IMR-90 (cell line): ENCODE data around the gene FOXK1. TPM values are rescaled to one million over a fixed set of nuclear protein-coding genes. Genes with fewer than 3 reads are reported as not detected.

ENCODE experiments used
- ATAC-seq: fragments of 200-7000 bp; cut with Tn5 transposase; 2 replicates; pipeline ENCODE4 v1.9.1; 2020; ENCODE audit warnings: low read depth, mild to moderate bottlenecking, moderate library complexity
- BruUV-seq: library from RNA; stranded (reverse); fragments of 400-500 nt; replicated peaks from 2 replicates; lab custom pipeline; 2021; lab: Mats Ljungman, UMichigan
- CTCF ChIA-PET: fragments of 300-600 bp; formaldehyde crosslinking; extraction: SDS; loops from one replicate; lab custom pipeline; 2021; ENCODE audit warnings: antibody characterized with exemption; lab: Yijun Ruan, JAX
- POLR2A ChIA-PET: fragments of 300-600 bp; sonication (Branson Sonifier 250); formaldehyde crosslinking; loops from one replicate; lab custom pipeline; 2022; ENCODE audit warnings: antibody characterized with exemption; ENCODE audit not compliant: unreplicated experiment; lab: Charles Lee
- DNase-seq: peaks from one replicate; pipeline ENCODE4 v3.0.0; 2013
- H2AFZ ChIP-seq: replicated peaks from 2 replicates; pipeline ENCODE3; 2013; ENCODE audit warnings: low read length, mild to moderate bottlenecking; ENCODE audit not compliant: poor library complexity
- H2AK5ac ChIP-seq: 2 replicates; pipeline ENCODE4 v1.6.1; 2013; ENCODE audit warnings: low read depth, low read length, inconsistent platforms
- H2AK9ac ChIP-seq: replicated peaks from 2 replicates; pipeline ENCODE3; 2013; ENCODE audit warnings: mild to moderate bottlenecking, low read depth, low read length, moderate library complexity; ENCODE audit not compliant: poor library complexity
- H2BK120ac ChIP-seq: 2 replicates; pipeline ENCODE4 v1.6.1; 2013; ENCODE audit warnings: low read depth, low read length, inconsistent platforms
- H2BK15ac ChIP-seq: 3 replicates; pipeline ENCODE4 v1.6.1; 2013; ENCODE audit warnings: low read depth, low read length, inconsistent platforms
- H2BK20ac ChIP-seq: 2 replicates; pipeline ENCODE4 v1.6.1; 2013; ENCODE audit warnings: low read depth, mild to moderate bottlenecking, inconsistent platforms, low read length, moderate library complexity
- H2BK5ac ChIP-seq: 2 replicates; pipeline ENCODE4 v1.6.1; 2013; ENCODE audit warnings: mild to moderate bottlenecking, low read depth, low read length, inconsistent platforms; ENCODE audit not compliant: poor library complexity, severe bottlenecking
- H3K14ac ChIP-seq: replicated peaks from 2 replicates; pipeline ENCODE4 v1.6.1; 2013; ENCODE audit warnings: low read depth, low read length, inconsistent platforms
- H3K18ac ChIP-seq: 2 replicates; pipeline ENCODE4 v1.6.1; 2013; ENCODE audit warnings: low read depth, low read length, control low read depth
- H3K23ac ChIP-seq: 2 replicates; pipeline ENCODE4 v1.6.1; 2013; ENCODE audit warnings: low read depth, low read length, inconsistent platforms
- H3K27ac ChIP-seq: 2 replicates; pipeline ENCODE4 v1.5.1; 2013; ENCODE audit warnings: mild to moderate bottlenecking, control low read depth, low read length; ENCODE audit not compliant: insufficient read depth
- H3K27me3 ChIP-seq: 2 replicates; pipeline ENCODE4 v1.6.1; 2013; ENCODE audit warnings: low read length; ENCODE audit not compliant: control insufficient read depth, insufficient read depth
- H3K36me3 ChIP-seq: 2 replicates; pipeline ENCODE4 v1.6.1; 2013; ENCODE audit warnings: low read length, mixed read lengths; ENCODE audit not compliant: control insufficient read depth, insufficient read depth
- H3K4ac ChIP-seq: 2 replicates; pipeline ENCODE4 v1.6.1; 2013; ENCODE audit warnings: low read depth, low read length, inconsistent platforms
- H3K4me1 ChIP-seq: 2 replicates; pipeline ENCODE4 v1.6.1; 2013; ENCODE audit warnings: low read length, mixed read lengths; ENCODE audit not compliant: control insufficient read depth, insufficient read depth
- H3K4me2 ChIP-seq: 2 replicates; pipeline ENCODE4 v1.6.1; 2013; ENCODE audit warnings: low read depth, mild to moderate bottlenecking, control low read depth, low read length, moderate library complexity
- H3K4me3 ChIP-seq: 2 replicates; pipeline ENCODE4 v1.5.1; 2013; ENCODE audit warnings: low read depth, mild to moderate bottlenecking, control low read depth, low read length, moderate library complexity; ENCODE audit not compliant: insufficient read depth
- H3K56ac ChIP-seq: 2 replicates; pipeline ENCODE4 v1.6.1; 2013; ENCODE audit warnings: low read length, inconsistent platforms; ENCODE audit not compliant: insufficient read depth; ENCODE audit errors: extremely low read depth
- H3K79me1 ChIP-seq, 2 experiments: 2 replicates each; pipeline ENCODE4 v1.6.1; 2013; ENCODE audit warnings: low read length in 2 of 2, inconsistent platforms in 1 of 2, low read depth in 1 of 2
- H3K9ac ChIP-seq: 2 replicates; pipeline ENCODE4 v1.6.1; 2013; ENCODE audit warnings: low read depth, low read length, control low read depth
- H3K9me1 ChIP-seq: 2 replicates; pipeline ENCODE4 v1.6.1; 2013; ENCODE audit warnings: low read length, inconsistent platforms; ENCODE audit not compliant: insufficient read depth
- H3K9me3 ChIP-seq: 2 replicates; pipeline ENCODE4 v1.6.1; 2013; ENCODE audit warnings: low read length; ENCODE audit not compliant: control insufficient read depth, insufficient read depth
- H4K20me1 ChIP-seq: 2 replicates; pipeline ENCODE4 v1.6.1; 2013; ENCODE audit warnings: low read length, inconsistent platforms; ENCODE audit not compliant: insufficient read depth
- H4K5ac ChIP-seq: 2 replicates; pipeline ENCODE4 v1.6.1; 2013; ENCODE audit warnings: mild to moderate bottlenecking, low read depth, low read length, control low read depth
- H4K8ac ChIP-seq, 2 experiments: 2 replicates each; pipeline ENCODE4 v1.6.1; 2013; ENCODE audit warnings: low read depth in 2 of 2, low read length in 2 of 2, control low read depth in 1 of 2, inconsistent platforms in 1 of 2
- H4K91ac ChIP-seq: 2 replicates; pipeline ENCODE4 v1.6.1; 2013; ENCODE audit warnings: low read depth, low read length, inconsistent platforms; ENCODE audit not compliant: insufficient read depth
- BHLHE40 ChIP-seq: fragments of 150-350 bp; IDR thresholded peaks from 2 replicates; pipeline ENCODE4 v1.6.1; 2016; ENCODE audit warnings: mild to moderate bottlenecking, low read depth, low read length
- CEBPB ChIP-seq: IDR thresholded peaks from 2 replicates; pipeline ENCODE4 v1.6.1; 2012; ENCODE audit warnings: low read depth, low read length, improper control_type of control experiment
- WGBS, 2 experiments: methylation state at CpG; one replicate each; pipeline versions ENCODE4 v1.1.5 to v1.1.7; 2013; ENCODE audit warnings: missing lambda C conversion rate in 2 of 2; ENCODE audit not compliant: insufficient read length in 1 of 2; ENCODE audit errors: extremely low coverage in 2 of 2; 5-methylcytosine and 5-hydroxymethylcytosine counted together
- dilution Hi-C: fragments of 300-500 bp; cut with HindIII; formaldehyde crosslinking; loops from one replicate; pipeline ENCODE4 v1.14.3; 2018; ENCODE audit warnings: low sequenced_read_pairs; ENCODE audit not compliant: unreplicated experiment
- in situ Hi-C: fragments of 300-500 bp; cut with MboI; formaldehyde crosslinking; loops from 3 replicates; pipeline ENCODE4 v1.14.3; 2019; ENCODE audit warnings: low sequenced_read_pairs, inconsistent platforms, mixed read lengths
- intact Hi-C: fragments of 100-400 bp; cut with micrococcal nuclease; formaldehyde crosslinking; loops from 2 replicates; pipeline ENCODE4 v1.10.0; 2022
- polyA plus RNA-seq, 3 experiments: library from polyadenylated mRNA; depleted of rRNA; stranded (reverse); fragments of >200 nt; gene quantifications; 2 replicates each; pipeline ENCODE4 v1.2.3, GENCODE V29; 2012; ENCODE audit warnings: low replicate concordance in 1 of 3
- total RNA-seq: library from RNA; depleted of rRNA; stranded (reverse); fragments of >200 nt; gene quantifications from 2 replicates; pipeline ENCODE4 v1.2.3, GENCODE V29; 2012
- TF ChIP-seq, protein P1 (sequence below): fragments of 150-350 bp; IDR thresholded peaks from 2 replicates; pipeline ENCODE4 v1.6.1; 2016; ENCODE audit warnings: low read depth, mild to moderate bottlenecking, low read length, moderate library complexity, borderline replicate concordance

FOXK1 gene
- total and polyA plus RNA-seq, 2 of the 4 experiments (the other 2 are of a cell fraction), result 4.3 to 8.8 TPM

GRCh38 chr7:4787947-4788626 lies 106.0 kb downstream of the FOXK1 start:
- Histone ChIP-seq H3K23ac (no peak overlapping the region), H3K4ac (no peak overlapping the region), H2BK5ac (no peak overlapping the region), H3K18ac (no peak overlapping the region), H4K8ac (no peak overlapping the region), H2AK9ac (no peak overlapping the region), H4K5ac (no peak overlapping the region), H3K4me3 (no peak overlapping the region), H2AK5ac (no peak overlapping the region), H4K20me1 (no peaks in the 10 kb centered on the region; the same call in 1 of the 2 replicates), H3K9me3 (no peaks in the 10 kb centered on the region), H3K27ac (no peak overlapping the region), H3K4me2 (no peak overlapping the region), H3K79me1 (no peaks in the 10 kb centered on the region), H3K9me1 (no peaks in the 10 kb centered on the region), H3K27me3 (no peaks in the 10 kb centered on the region), H3K14ac (no peak overlapping the region), H2AFZ (no peak overlapping the region), H2BK15ac (no peak overlapping the region), H2BK20ac (no peak overlapping the region), H3K56ac (no peak overlapping the region), H3K4me1 (no peaks in the 10 kb centered on the region), H3K36me3 (peaks cover 83% of the 10 kb centered on the region), H4K91ac (no peak overlapping the region), H3K9ac (no peak overlapping the region), H2BK120ac (no peak overlapping the region)
- intact Hi-C loops, result no loop called here
- 87% methylated on average over 13 of the region's 23 CpGs; no CpG with 5 or more reads in 1 of the 2 experiments for WGBS, 2 experiments
- in situ Hi-C loops, result no loop called here
- TF ChIP-seq CEBPB (no peak), BHLHE40 (no peak)
- TF ChIP-seq, protein P1, sequence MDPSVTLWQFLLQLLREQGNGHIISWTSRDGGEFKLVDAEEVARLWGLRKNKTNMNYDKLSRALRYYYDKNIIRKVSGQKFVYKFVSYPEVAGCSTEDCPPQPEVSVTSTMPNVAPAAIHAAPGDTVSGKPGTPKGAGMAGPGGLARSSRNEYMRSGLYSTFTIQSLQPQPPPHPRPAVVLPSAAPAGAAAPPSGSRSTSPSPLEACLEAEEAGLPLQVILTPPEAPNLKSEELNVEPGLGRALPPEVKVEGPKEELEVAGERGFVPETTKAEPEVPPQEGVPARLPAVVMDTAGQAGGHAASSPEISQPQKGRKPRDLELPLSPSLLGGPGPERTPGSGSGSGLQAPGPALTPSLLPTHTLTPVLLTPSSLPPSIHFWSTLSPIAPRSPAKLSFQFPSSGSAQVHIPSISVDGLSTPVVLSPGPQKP, result no peak
- BruUV-seq, result no TSS peak
- ATAC-seq (no peak), DNase-seq (no peak)
- dilution Hi-C loops, result no loop called here
- POLR2A ChIA-PET, result no interaction called here
- CTCF ChIA-PET, result no interaction called here
